ENCODE data around the gene TNFRSF19. TPM values are rescaled to one million over a fixed set of nuclear protein-coding genes. Genes with fewer than 3 reads are reported as not detected.

Gene TNFRSF19
- total RNA-seq, 1 experiment from 2014 or later = 1.3 TPM

- Histone ChIP-seq H3K9me3 (no peaks in the 10 kb centered on the region), H3K36me3 (no peaks in the 10 kb centered on the region), H3K27me3 (no peaks in the 10 kb centered on the region), H3K4me3 (no peak overlapping the region)
- no peak for DNase-seq
Measured at GRCh38 chr13:23652909-23653726, 82.9 kb downstream of the TNFRSF19 start.

- Histone ChIP-seq H3K4me3 (no peak overlapping the region), H3K9me3 (no peaks in the 10 kb centered on the region), H3K27me3 (no peaks in the 10 kb centered on the region), H3K36me3 (no peaks in the 10 kb centered on the region)
- DNase-seq = peak; percentile 66
Measured at GRCh38 chr13:23654111-23655110, 84.2 kb downstream of the TNFRSF19 start.

- Histone ChIP-seq H3K27me3 (no peaks in the 10 kb centered on the region), H3K9me3 (no peaks in the 10 kb centered on the region), H3K36me3 (no peaks in the 10 kb centered on the region), H3K4me3 (no peak overlapping the region)
- DNase-seq = no peak
Measured at GRCh38 chr13:23655321-23655720, 85.1 kb downstream of the TNFRSF19 start.

GRCh38 chr13:23656637-23657371 is 86.6 kb downstream of the TNFRSF19 start:
- no peak overlapping the region for H3K4me3 ChIP-seq
- no peak for DNase-seq
- peaks cover 5% of the 10 kb centered on the region for H3K9me3 ChIP-seq
- H3K36me3 ChIP-seq = no peaks in the 10 kb centered on the region
- H3K27me3 ChIP-seq = no peaks in the 10 kb centered on the region

- DNase-seq = no peak
- Histone ChIP-seq H3K4me3 (no peak overlapping the region), H3K36me3 (no peaks in the 10 kb centered on the region), H3K27me3 (no peaks in the 10 kb centered on the region), H3K9me3 (peaks cover 14% of the 10 kb centered on the region)
Measured at GRCh38 chr13:23658929-23659541, 88.8 kb downstream of the TNFRSF19 start.

- Histone ChIP-seq H3K4me3 (no peak overlapping the region), H3K36me3 (no peaks in the 10 kb centered on the region), H3K27me3 (no peaks in the 10 kb centered on the region), H3K9me3 (peaks cover 14% of the 10 kb centered on the region)
- DNase-seq = peak; percentile 12
Measured at GRCh38 chr13:23660249-23660648, 90.0 kb downstream of the TNFRSF19 start.

GRCh38 chr13:23666582-23666981 is 96.4 kb downstream of the TNFRSF19 start:
- no peak for DNase-seq
- Histone ChIP-seq H3K4me3 (no peak overlapping the region), H3K27me3 (no peaks in the 10 kb centered on the region), H3K9me3 (peaks cover 11% of the 10 kb centered on the region), H3K36me3 (no peaks in the 10 kb centered on the region)

- Histone ChIP-seq H3K9me3 (no peaks in the 10 kb centered on the region), H3K27me3 (no peaks in the 10 kb centered on the region), H3K36me3 (no peaks in the 10 kb centered on the region), H3K4me3 (no peak overlapping the region)
- DNase-seq = no peak
Measured at GRCh38 chr13:23667750-23668149, 97.5 kb downstream of the TNFRSF19 start.

GRCh38 chr13:23668562-23668961 is 98.3 kb downstream of the TNFRSF19 start:
- Histone ChIP-seq H3K4me3 (no peak overlapping the region), H3K27me3 (no peaks in the 10 kb centered on the region), H3K9me3 (no peaks in the 10 kb centered on the region), H3K36me3 (no peaks in the 10 kb centered on the region)
- DNase-seq = no peak

GRCh38 chr13:23670793-23671192 is 100.6 kb downstream of the TNFRSF19 start:
- Histone ChIP-seq H3K4me3 (no peak overlapping the region), H3K27me3 (no peaks in the 10 kb centered on the region), H3K36me3 (no peaks in the 10 kb centered on the region; the same call in 1 of the 2 replicates), H3K9me3 (no peaks in the 10 kb centered on the region)
- DNase-seq = no peak

- no peak for DNase-seq
- Histone ChIP-seq H3K27me3 (no peaks in the 10 kb centered on the region), H3K9me3 (no peaks in the 10 kb centered on the region), H3K4me3 (no peak overlapping the region), H3K36me3 (no peaks in the 10 kb centered on the region; the same call in 1 of the 2 replicates)
Measured at GRCh38 chr13:23671377-23671776, 101.2 kb downstream of the TNFRSF19 start.

- H3K4me3 ChIP-seq = no peak overlapping the region
- peak; percentile 16 for DNase-seq
- H3K36me3 ChIP-seq = no peaks in the 10 kb centered on the region; the same call in 1 of the 2 replicates
- no peaks in the 10 kb centered on the region for H3K27me3 ChIP-seq
- H3K9me3 ChIP-seq = no peaks in the 10 kb centered on the region
Measured at GRCh38 chr13:23671897-23672296, 101.7 kb downstream of the TNFRSF19 start.

- Histone ChIP-seq H3K9me3 (no peaks in the 10 kb centered on the region; the same call in 1 of the 2 replicates), H3K27me3 (no peaks in the 10 kb centered on the region), H3K4me3 (no peak overlapping the region), H3K36me3 (no peaks in the 10 kb centered on the region; the same call in 1 of the 2 replicates)
- no peak for DNase-seq
Measured at GRCh38 chr13:23672616-23673015, 102.4 kb downstream of the TNFRSF19 start.

GRCh38 chr13:23673354-23673753 is 103.1 kb downstream of the TNFRSF19 start:
- no peaks in the 10 kb centered on the region for H3K27me3 ChIP-seq
- peak; percentile 53 for DNase-seq
- H3K9me3 ChIP-seq = no peaks in the 10 kb centered on the region; the same call in 1 of the 2 replicates
- H3K4me3 ChIP-seq = no peak overlapping the region
- H3K36me3 ChIP-seq = no peaks in the 10 kb centered on the region; the same call in 1 of the 2 replicates

- H3K27me3 ChIP-seq = no peaks in the 10 kb centered on the region
- no peak for DNase-seq
- no peaks in the 10 kb centered on the region; the same call in 1 of the 2 replicates for H3K9me3 ChIP-seq
- H3K36me3 ChIP-seq = no peaks in the 10 kb centered on the region; the same call in 1 of the 2 replicates
- H3K4me3 ChIP-seq = no peak overlapping the region
Measured at GRCh38 chr13:23673867-23674605, 103.8 kb downstream of the TNFRSF19 start.
